H1 (cell line): ENCODE data around the gene RSPH6A. TPM values are rescaled to one million over a fixed set of nuclear protein-coding genes. Genes with fewer than 3 reads are reported as not detected.

Experiments used
- CREB1 ChIP-seq: IDR thresholded peaks from 2 replicates; pipeline ENCODE4 v1.6.1; 2012; ENCODE audit warnings: inconsistent platforms
- FOSL1 ChIP-seq: IDR thresholded peaks from 2 replicates; pipeline ENCODE4 v1.6.1; 2011; ENCODE audit warnings: mild to moderate bottlenecking, low read depth, low read length, moderate library complexity; ENCODE audit not compliant: insufficient read depth
- POLR2AphosphoS5 ChIP-seq: IDR thresholded peaks from 2 replicates; pipeline ENCODE4 v1.6.1; 2011; ENCODE audit warnings: low read depth, low read length
- SRF ChIP-seq: IDR thresholded peaks from 2 replicates; pipeline ENCODE4 v1.6.1; 2011; ENCODE audit warnings: mild to moderate bottlenecking, low read depth, low read length, moderate library complexity
- polyA plus RNA-seq, 7 experiments: library from polyadenylated mRNA; depleted of rRNA in 3 of 7; stranded (reverse) in 5 of 7; unstranded in 2 of 7; fragments of >200 nt in 5 of 7; fragments of 200-250 nt in 2 of 7; gene quantifications; 1 replicate in 5 of 7; 2 replicates in 1 of 7; 4 replicates in 1 of 7; pipeline versions ENCODE4 v1.2.1 to v1.2.3, GENCODE V29; 2011 to 2013; ENCODE audit warnings: missing spikeins in 2 of 7, mixed read lengths in 2 of 7
- total RNA-seq: library from RNA; stranded (reverse); fragmentation: NEBNext Ultra II Directional; extraction: Animal tissue kit (Norgen Biotek cat#: 25700); gene quantifications from 2 replicates; pipeline ENCODE4 v1.2.1, GENCODE V29; 2021

RSPH6A gene
- total and polyA plus RNA-seq, 2 of the 8 experiments (the other 6 are each of a cell fraction or from before 2014, with no cell fraction given): 0.05 to 0.19 TPM

DNA sequence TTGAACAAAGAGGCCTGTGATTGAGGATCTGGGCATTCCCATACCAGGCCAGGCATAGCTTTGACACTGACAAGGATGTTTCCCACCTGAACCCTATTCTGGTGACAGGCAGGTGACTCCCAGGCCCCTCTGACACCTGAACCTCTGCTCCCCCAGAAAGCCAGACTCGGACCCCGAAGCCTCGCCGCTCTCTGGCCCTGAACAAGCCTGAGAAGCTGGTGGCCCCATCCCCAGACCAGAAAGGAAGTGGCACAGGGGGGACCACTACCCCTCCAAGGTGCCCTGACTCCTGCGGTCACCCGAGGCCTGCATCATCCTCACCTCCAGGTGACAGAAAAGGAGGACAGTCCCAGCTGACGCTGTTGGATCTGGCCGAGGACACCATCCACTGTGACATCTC lies 60.8 kb downstream of the RSPH6A start (continued):
- no peak for TF ChIP-seq FOSL1
- TF ChIP-seq CREB1: no peak
- no peak for TF ChIP-seq POLR2AphosphoS5
- TF ChIP-seq SRF: no peak
